Nephron (organoid): ENCODE results near the gene AGAP1.

Experiments used
- H3K27ac Mint-ChIP-seq, 3 experiments: 2 replicates each; pipeline ENCODE4 v1.8.0; 2020; ENCODE audit warnings: mixed read lengths in 3 of 3, mild to moderate bottlenecking in 2 of 3, moderate library complexity in 1 of 3
- H3K27me3 Mint-ChIP-seq: 2 replicates; pipeline ENCODE4 v1.8.0; 2021; ENCODE audit warnings: low read depth, mild to moderate bottlenecking, moderate library complexity, mixed read lengths
- H3K36me3 Mint-ChIP-seq: 2 replicates; pipeline ENCODE4 v1.8.0; 2020; ENCODE audit warnings: low read depth, mixed read lengths
- H3K4me1 Mint-ChIP-seq: 2 replicates; pipeline ENCODE4 v1.8.0; 2020; ENCODE audit warnings: mixed read lengths
- H3K4me3 Mint-ChIP-seq, 3 experiments: 2 replicates each; pipeline ENCODE4 v1.8.0; 2020; ENCODE audit warnings: mild to moderate bottlenecking in 3 of 3, mixed read lengths in 3 of 3, moderate library complexity in 2 of 3
- H3K9me3 Mint-ChIP-seq: 2 replicates; pipeline ENCODE4 v1.8.0; 2020; ENCODE audit warnings: mixed read lengths
- CTCF ChIP-seq, 3 experiments: fragments of 200-600 bp; sonication (generic); IDR thresholded peaks; one replicate each; pipeline ENCODE4 v1.5.0; 2021; ENCODE audit warnings: antibody characterized with exemption in 3 of 3; ENCODE audit not compliant: unreplicated experiment in 3 of 3

AGAP1 gene

GRCh38 chr2:235961711-235962110, 467.9 kb downstream of the AGAP1 start:
- no peak for TF ChIP-seq CTCF (IDR thresholded peaks at IDR 0.05; ENCODE audit: unreplicated experiment in 3 of 3)
- H3K9me3 Mint-ChIP-seq: no peaks in the 10 kb centered on the region
- H3K27me3 Mint-ChIP-seq: peaks cover 9% of the 10 kb centered on the region
- H3K36me3 Mint-ChIP-seq: peaks cover 12% of the 10 kb centered on the region
- no peak overlapping the region for H3K27ac Mint-ChIP-seq
- H3K4me1 Mint-ChIP-seq: peaks cover 14% of the 10 kb centered on the region
- no peak overlapping the region for H3K4me3 Mint-ChIP-seq

- H3K27me3 Mint-ChIP-seq: peaks cover 5% of the 10 kb centered on the region
- H3K9me3 Mint-ChIP-seq: no peaks in the 10 kb centered on the region
- peaks cover 16% of the 10 kb centered on the region for H3K36me3 Mint-ChIP-seq
- no peak overlapping the region for H3K4me3 Mint-ChIP-seq
- H3K27ac Mint-ChIP-seq: no peak overlapping the region
- H3K4me1 Mint-ChIP-seq: peaks cover 3% of the 10 kb centered on the region
- TF ChIP-seq CTCF (IDR thresholded peaks at IDR 0.05; ENCODE audit: unreplicated experiment in 3 of 3): no peak
These were observed 470.2 kb downstream of the AGAP1 start for GRCh38 chr2:235963853-235964577.

GRCh38 chr2:235964787-235965390, 471.0 kb downstream of the AGAP1 start:
- no peak for TF ChIP-seq CTCF (IDR thresholded peaks at IDR 0.05; ENCODE audit: unreplicated experiment in 3 of 3)
- Mint-ChIP-seq H3K27me3 (peaks cover 5% of the 10 kb centered on the region), H3K4me3 (no peak overlapping the region), H3K36me3 (peaks cover 22% of the 10 kb centered on the region), H3K27ac (no peak overlapping the region), H3K4me1 (no peaks in the 10 kb centered on the region), H3K9me3 (no peaks in the 10 kb centered on the region)

GRCh38 chr2:235966396-235966795, 472.6 kb downstream of the AGAP1 start:
- peaks cover 5% of the 10 kb centered on the region for H3K27me3 Mint-ChIP-seq
- no peak overlapping the region for H3K27ac Mint-ChIP-seq
- peaks cover 21% of the 10 kb centered on the region for H3K36me3 Mint-ChIP-seq
- TF ChIP-seq CTCF (IDR thresholded peaks at IDR 0.05; ENCODE audit: unreplicated experiment in 3 of 3): no peak
- no peaks in the 10 kb centered on the region for H3K4me1 Mint-ChIP-seq
- H3K9me3 Mint-ChIP-seq: no peaks in the 10 kb centered on the region
- H3K4me3 Mint-ChIP-seq: no peak overlapping the region

GRCh38 chr2:235966932-235967757, 473.3 kb downstream of the AGAP1 start:
- no peak overlapping the region for H3K27ac Mint-ChIP-seq

More at GRCh38 chr2:235966932-235967757, 473.3 kb downstream of the AGAP1 start:
- TF ChIP-seq CTCF (IDR thresholded peaks at IDR 0.05; ENCODE audit: unreplicated experiment in 3 of 3): no peak
- Mint-ChIP-seq H3K4me1 (no peaks in the 10 kb centered on the region), H3K4me3 (no peak overlapping the region), H3K36me3 (peaks cover 21% of the 10 kb centered on the region), H3K27me3 (peaks cover 2% of the 10 kb centered on the region), H3K9me3 (no peaks in the 10 kb centered on the region)
